SIG-M5 treated with dmso at 0.1 percent for 504 hours (cell line): Measurements from ENCODE around the gene MTHFR.
A peak's percentile ranks its signal among the peaks of the same experiment; 100 is the strongest.

Experiments used
- DNase-seq: peaks from one replicate; lab custom pipeline; 2025; ENCODE audit not compliant: unreplicated experiment; lab: John Stamatoyannopoulos, UW

MTHFR gene

GRCh38 chr1:11799099-11799498, 6.7 kb downstream of the MTHFR start:
- no peak for DNase-seq

GRCh38 chr1:11797525-11798216, 8.1 kb downstream of the MTHFR start:
- no peak for DNase-seq

- DNase-seq, result no peak
Measured at GRCh38 chr1:11796036-11796828, 9.5 kb downstream of the MTHFR start.

GRCh38 chr1:11795238-11795890, 10.4 kb downstream of the MTHFR start:
- DNase-seq, result no peak

GRCh38 chr1:11794446-11795237, 11.1 kb downstream of the MTHFR start:
- no peak for DNase-seq

- DNase-seq, result no peak
Measured at GRCh38 chr1:11793819-11794218, 11.9 kb downstream of the MTHFR start.

- DNase-seq, result no peak
Measured at GRCh38 chr1:11792106-11792505, 13.7 kb downstream of the MTHFR start.

- DNase-seq, result peak; percentile 78
Measured at GRCh38 chr1:11790880-11791715, 14.7 kb downstream of the MTHFR start.

- DNase-seq, result no peak
Measured at GRCh38 chr1:11790101-11790879, 15.5 kb downstream of the MTHFR start.

- no peak for DNase-seq
Measured at GRCh38 chr1:11789126-11790067, 16.4 kb downstream of the MTHFR start.

GRCh38 chr1:11788549-11789053, 17.2 kb downstream of the MTHFR start:
- no peak for DNase-seq

- DNase-seq, result no peak
Measured at GRCh38 chr1:11787804-11788436, 17.8 kb downstream of the MTHFR start.

- DNase-seq, result no peak
Measured at GRCh38 chr1:11787251-11787803, 18.4 kb downstream of the MTHFR start.

GRCh38 chr1:11786168-11786567, 19.6 kb downstream of the MTHFR start:
- no peak for DNase-seq

- DNase-seq, result no peak
Measured at GRCh38 chr1:11784993-11785769, 20.6 kb downstream of the MTHFR start.

- no peak for DNase-seq
Measured at GRCh38 chr1:11784256-11784992, 21.3 kb downstream of the MTHFR start.
